GM12875 (cell line): ENCODE data around the gene MTERF4.

ENCODE experiments used
- H3K4me3 ChIP-seq: one replicate; pipeline ENCODE4 v1.5.1; 2011; ENCODE audit warnings: low read depth, low read length, control low read depth
- TF ChIP-seq, protein P1 (sequence below): IDR thresholded peaks from 2 replicates; pipeline ENCODE4 v1.5.1; 2011; ENCODE audit warnings: low read depth, mild to moderate bottlenecking, control low read depth, inconsistent platforms, low read length, moderate library complexity, borderline replicate concordance; ENCODE audit not compliant: insufficient read depth

The MTERF4 gene

DNA sequence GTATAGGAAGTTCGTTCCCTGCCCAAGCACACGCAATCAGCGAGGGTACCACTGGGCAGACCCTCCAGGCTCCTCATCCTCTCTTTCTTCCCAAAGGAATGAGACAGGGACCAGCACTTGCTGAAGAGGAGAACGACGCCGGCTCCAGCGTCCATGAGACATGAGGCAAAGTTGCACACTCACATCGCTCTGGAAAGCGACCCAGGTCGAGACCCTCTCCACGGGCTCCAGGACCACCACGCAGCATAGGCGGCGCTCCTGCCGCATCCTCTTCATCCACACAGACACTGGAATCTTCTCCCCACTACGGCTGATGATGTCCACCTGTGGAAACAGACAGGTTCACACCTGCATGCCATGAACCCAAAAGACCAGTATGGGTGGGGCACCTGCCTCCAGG lies 36.4 kb upstream of the MTERF4 start:
- no peak overlapping the region for H3K4me3 ChIP-seq
- TF ChIP-seq, protein P1, sequence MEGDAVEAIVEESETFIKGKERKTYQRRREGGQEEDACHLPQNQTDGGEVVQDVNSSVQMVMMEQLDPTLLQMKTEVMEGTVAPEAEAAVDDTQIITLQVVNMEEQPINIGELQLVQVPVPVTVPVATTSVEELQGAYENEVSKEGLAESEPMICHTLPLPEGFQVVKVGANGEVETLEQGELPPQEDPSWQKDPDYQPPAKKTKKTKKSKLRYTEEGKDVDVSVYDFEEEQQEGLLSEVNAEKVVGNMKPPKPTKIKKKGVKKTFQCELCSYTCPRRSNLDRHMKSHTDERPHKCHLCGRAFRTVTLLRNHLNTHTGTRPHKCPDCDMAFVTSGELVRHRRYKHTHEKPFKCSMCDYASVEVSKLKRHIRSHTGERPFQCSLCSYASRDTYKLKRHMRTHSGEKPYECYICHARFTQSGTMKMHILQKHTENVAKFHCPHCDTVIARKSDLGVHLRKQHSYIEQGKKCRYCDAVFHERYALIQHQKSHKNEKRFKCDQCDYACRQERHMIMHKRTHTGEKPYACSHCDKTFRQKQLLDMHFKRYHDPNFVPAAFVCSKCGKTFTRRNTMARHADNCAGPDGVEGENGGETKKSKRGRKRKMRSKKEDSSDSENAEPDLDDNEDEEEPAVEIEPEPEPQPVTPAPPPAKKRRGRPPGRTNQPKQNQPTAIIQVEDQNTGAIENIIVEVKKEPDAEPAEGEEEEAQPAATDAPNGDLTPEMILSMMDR, result no peak

DNA sequence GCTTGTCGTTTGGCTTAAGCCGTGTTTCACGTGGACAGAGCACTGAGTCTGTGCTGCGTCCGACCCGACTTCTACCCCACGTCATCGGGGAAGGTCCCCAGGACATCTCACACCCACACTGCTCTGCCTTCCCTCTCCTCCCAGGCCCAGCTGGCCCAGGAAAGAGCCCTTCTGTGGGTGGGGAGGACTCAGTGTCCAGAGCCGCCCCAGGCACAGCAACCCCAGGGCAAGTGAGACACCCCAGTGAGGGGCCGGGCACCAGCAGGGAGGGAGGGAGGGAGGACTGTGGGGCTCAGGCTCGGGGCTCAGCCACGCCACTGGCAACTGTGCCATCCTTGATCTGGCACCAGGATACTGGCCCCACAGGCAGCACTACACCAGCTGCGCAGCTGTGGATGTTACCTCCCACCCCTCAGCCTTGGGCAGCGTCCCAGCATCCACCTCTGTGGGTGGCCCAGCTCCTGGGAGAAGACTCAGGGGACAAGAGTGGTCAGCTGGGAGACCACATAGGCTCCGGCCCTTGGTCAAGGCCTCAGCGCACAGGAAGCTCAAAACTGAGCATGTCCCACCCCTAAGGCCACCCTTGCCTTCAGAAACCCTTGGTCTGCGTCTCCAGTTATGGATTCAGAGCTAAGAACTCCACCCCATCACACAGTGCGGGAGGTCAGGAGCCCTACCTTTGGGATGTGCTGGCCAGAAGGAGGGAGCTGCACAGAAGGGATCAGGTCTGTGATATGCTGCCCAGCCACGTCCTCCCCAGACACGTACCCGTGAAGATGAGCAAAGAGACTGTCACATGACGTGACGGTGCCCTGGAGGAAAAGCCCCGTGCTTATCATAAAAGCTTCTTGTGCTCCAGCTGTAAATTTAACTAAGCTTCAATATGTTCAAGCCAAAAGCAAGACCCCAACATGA lies 35.4 kb upstream of the MTERF4 start:
- TF ChIP-seq, protein P1, result no peak
- H3K4me3 ChIP-seq, result no peak overlapping the region

DNA sequence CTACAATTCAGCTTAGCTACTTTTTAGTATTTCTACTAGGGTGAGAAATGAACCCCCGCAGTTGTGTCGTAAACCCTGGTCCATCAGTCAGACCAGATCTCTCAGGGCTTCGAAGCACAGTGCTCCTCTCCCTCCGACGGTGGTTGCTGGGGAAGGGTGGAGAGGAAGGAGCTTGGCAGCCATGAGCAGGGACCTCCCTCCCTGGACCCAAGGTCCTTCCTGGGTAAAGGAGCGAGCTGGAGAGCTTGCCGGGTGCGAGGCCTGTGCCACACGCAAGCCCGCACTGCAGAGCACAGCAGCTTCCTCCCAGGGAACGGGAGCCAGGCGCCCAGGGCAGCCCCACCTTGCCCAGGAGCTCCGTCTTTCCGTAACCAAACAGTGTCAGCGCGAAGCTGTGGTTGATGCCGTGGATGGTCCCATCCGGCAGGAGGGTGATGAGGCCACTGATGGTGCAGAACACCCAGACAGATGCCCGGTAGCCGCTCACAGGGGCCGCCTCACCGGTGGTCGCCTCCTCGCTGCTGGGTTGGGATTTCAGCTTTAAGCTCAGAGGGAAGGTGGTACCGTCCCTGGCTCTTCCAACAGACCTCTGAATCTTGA lies 34.7 kb upstream of the MTERF4 start:
- H3K4me3 ChIP-seq, result no peak overlapping the region
- TF ChIP-seq, protein P1, result no peak

DNA sequence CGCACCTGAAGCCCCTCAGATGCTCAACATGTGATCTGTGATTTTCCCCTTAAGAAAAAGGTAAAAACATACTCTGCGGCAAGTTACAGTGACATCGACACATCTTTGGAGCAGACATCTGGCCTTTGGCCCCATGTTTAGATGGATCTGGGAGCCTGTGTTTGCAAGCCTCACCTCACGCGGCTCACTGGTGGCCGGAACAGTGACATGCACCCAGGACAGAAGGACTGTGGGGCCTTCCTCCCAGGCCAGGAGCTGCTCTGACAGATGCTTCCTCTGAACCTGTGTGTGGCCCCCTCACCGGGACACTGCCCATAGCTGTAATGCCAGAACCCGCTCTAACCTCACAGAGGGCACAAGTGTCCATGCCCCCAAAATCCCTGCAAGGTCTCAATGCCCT lies 34.1 kb upstream of the MTERF4 start:
- H3K4me3 ChIP-seq, result no peak overlapping the region
- TF ChIP-seq, protein P1, result no peak

DNA sequence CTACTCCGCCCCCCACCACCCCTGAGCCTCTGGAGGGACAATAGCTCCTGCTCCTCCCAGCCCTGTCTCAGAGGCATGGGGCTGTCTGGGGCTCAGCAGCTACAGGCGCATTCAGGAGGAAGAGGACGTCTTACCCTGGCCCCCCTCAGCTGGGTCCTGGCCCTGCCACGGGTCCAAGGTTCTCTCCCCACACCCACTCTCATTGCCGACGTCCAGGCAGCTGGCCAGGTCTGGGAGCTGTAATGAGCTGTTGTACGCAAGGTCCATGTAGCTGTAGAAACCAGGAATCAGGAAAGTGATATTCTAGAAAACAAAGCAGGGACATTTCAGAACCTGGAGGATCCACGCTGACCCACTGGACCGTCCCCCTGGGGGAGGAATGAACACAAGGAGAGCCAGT lies 33.6 kb upstream of the MTERF4 start:
- TF ChIP-seq, protein P1, result no peak
- no peak overlapping the region for H3K4me3 ChIP-seq

DNA sequence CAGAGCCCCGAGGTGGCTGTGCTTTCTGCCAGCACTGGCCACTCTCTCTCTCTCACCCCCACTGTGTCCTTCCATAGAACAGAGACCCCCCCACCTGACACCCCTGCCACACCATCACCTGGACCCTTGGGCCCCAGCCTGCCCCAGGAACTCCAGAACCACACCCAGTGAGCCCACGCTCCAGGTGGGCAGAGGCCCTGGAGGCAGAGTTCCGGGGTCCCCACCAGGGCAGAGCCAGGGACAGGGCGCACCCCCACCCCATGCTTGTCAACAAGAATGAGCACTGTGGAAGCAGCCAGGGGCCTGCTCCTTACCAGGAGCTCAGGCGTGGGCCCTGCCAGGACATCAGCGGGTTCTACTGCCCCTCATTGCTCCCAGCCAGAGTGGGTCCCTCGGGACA lies 32.6 kb upstream of the MTERF4 start:
- H3K4me3 ChIP-seq, result no peak overlapping the region
- TF ChIP-seq, protein P1, result no peak

DNA sequence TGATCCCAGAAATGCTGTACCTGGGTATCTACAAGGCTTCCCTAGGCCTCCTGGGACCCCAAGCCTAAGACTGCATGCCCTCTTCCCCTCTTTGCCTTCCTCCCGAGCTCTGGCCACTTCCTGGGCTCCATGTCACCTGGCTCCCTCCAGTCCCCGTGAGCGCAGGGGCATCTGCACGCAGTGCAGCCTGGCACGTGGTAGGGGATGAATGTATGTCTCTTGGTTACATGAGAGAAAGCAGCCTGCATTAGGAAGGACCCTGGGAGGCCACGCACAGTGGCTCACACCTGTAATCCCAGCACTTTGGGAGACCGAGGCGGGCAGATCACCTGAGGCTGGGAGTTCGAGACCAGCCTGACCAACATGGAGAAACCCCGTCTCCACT lies 31.3 kb upstream of the MTERF4 start:
- no peak overlapping the region for H3K4me3 ChIP-seq
- TF ChIP-seq, protein P1, result no peak
